IMR-90 (cell line): ENCODE data around the gene TUBGCP3. TPM values are rescaled to one million over a fixed set of nuclear protein-coding genes. Genes with fewer than 3 reads are reported as not detected.
A peak's percentile ranks its signal among the peaks of the same experiment; 100 is the strongest.

Experiments
- ATAC-seq: fragments of 200-7000 bp; cut with Tn5 transposase; 2 replicates; pipeline ENCODE4 v1.9.1; 2020; ENCODE audit warnings: low read depth, mild to moderate bottlenecking, moderate library complexity
- BruUV-seq: library from RNA; stranded (reverse); fragments of 400-500 nt; replicated peaks from 2 replicates; lab custom pipeline; 2021; lab: Mats Ljungman, UMichigan
- CTCF ChIA-PET: fragments of 300-600 bp; formaldehyde crosslinking; extraction: SDS; loops from one replicate; lab custom pipeline; 2021; ENCODE audit warnings: antibody characterized with exemption; lab: Yijun Ruan, JAX
- POLR2A ChIA-PET: fragments of 300-600 bp; sonication (Branson Sonifier 250); formaldehyde crosslinking; loops from one replicate; lab custom pipeline; 2022; ENCODE audit warnings: antibody characterized with exemption; ENCODE audit not compliant: unreplicated experiment; lab: Charles Lee
- DNase-seq: peaks from one replicate; pipeline ENCODE4 v3.0.0; 2013
- H2AFZ ChIP-seq: replicated peaks from 2 replicates; pipeline ENCODE3; 2013; ENCODE audit warnings: low read length, mild to moderate bottlenecking; ENCODE audit not compliant: poor library complexity
- H2AK5ac ChIP-seq: 2 replicates; pipeline ENCODE4 v1.6.1; 2013; ENCODE audit warnings: low read depth, low read length, inconsistent platforms
- H2AK9ac ChIP-seq: replicated peaks from 2 replicates; pipeline ENCODE3; 2013; ENCODE audit warnings: mild to moderate bottlenecking, low read depth, low read length, moderate library complexity; ENCODE audit not compliant: poor library complexity
- H2BK120ac ChIP-seq: 2 replicates; pipeline ENCODE4 v1.6.1; 2013; ENCODE audit warnings: low read depth, low read length, inconsistent platforms
- H2BK15ac ChIP-seq: 3 replicates; pipeline ENCODE4 v1.6.1; 2013; ENCODE audit warnings: low read depth, low read length, inconsistent platforms
- H2BK20ac ChIP-seq: 2 replicates; pipeline ENCODE4 v1.6.1; 2013; ENCODE audit warnings: low read depth, mild to moderate bottlenecking, inconsistent platforms, low read length, moderate library complexity
- H2BK5ac ChIP-seq: 2 replicates; pipeline ENCODE4 v1.6.1; 2013; ENCODE audit warnings: mild to moderate bottlenecking, low read depth, low read length, inconsistent platforms; ENCODE audit not compliant: poor library complexity, severe bottlenecking
- H3K14ac ChIP-seq: replicated peaks from 2 replicates; pipeline ENCODE4 v1.6.1; 2013; ENCODE audit warnings: low read depth, low read length, inconsistent platforms
- H3K18ac ChIP-seq: 2 replicates; pipeline ENCODE4 v1.6.1; 2013; ENCODE audit warnings: low read depth, low read length, control low read depth
- H3K23ac ChIP-seq: 2 replicates; pipeline ENCODE4 v1.6.1; 2013; ENCODE audit warnings: low read depth, low read length, inconsistent platforms
- H3K27ac ChIP-seq: 2 replicates; pipeline ENCODE4 v1.5.1; 2013; ENCODE audit warnings: mild to moderate bottlenecking, control low read depth, low read length; ENCODE audit not compliant: insufficient read depth
- H3K27me3 ChIP-seq: 2 replicates; pipeline ENCODE4 v1.6.1; 2013; ENCODE audit warnings: low read length; ENCODE audit not compliant: control insufficient read depth, insufficient read depth
- H3K36me3 ChIP-seq: 2 replicates; pipeline ENCODE4 v1.6.1; 2013; ENCODE audit warnings: low read length, mixed read lengths; ENCODE audit not compliant: control insufficient read depth, insufficient read depth
- H3K4ac ChIP-seq: 2 replicates; pipeline ENCODE4 v1.6.1; 2013; ENCODE audit warnings: low read depth, low read length, inconsistent platforms
- H3K4me1 ChIP-seq: 2 replicates; pipeline ENCODE4 v1.6.1; 2013; ENCODE audit warnings: low read length, mixed read lengths; ENCODE audit not compliant: control insufficient read depth, insufficient read depth
- H3K4me2 ChIP-seq: 2 replicates; pipeline ENCODE4 v1.6.1; 2013; ENCODE audit warnings: low read depth, mild to moderate bottlenecking, control low read depth, low read length, moderate library complexity
- H3K4me3 ChIP-seq: 2 replicates; pipeline ENCODE4 v1.5.1; 2013; ENCODE audit warnings: low read depth, mild to moderate bottlenecking, control low read depth, low read length, moderate library complexity; ENCODE audit not compliant: insufficient read depth
- H3K56ac ChIP-seq: 2 replicates; pipeline ENCODE4 v1.6.1; 2013; ENCODE audit warnings: low read length, inconsistent platforms; ENCODE audit not compliant: insufficient read depth; ENCODE audit errors: extremely low read depth
- H3K79me1 ChIP-seq, 2 experiments: 2 replicates each; pipeline ENCODE4 v1.6.1; 2013; ENCODE audit warnings: low read length in 2 of 2, inconsistent platforms in 1 of 2, low read depth in 1 of 2
- H3K9ac ChIP-seq: 2 replicates; pipeline ENCODE4 v1.6.1; 2013; ENCODE audit warnings: low read depth, low read length, control low read depth
- H3K9me1 ChIP-seq: 2 replicates; pipeline ENCODE4 v1.6.1; 2013; ENCODE audit warnings: low read length, inconsistent platforms; ENCODE audit not compliant: insufficient read depth
- H3K9me3 ChIP-seq: 2 replicates; pipeline ENCODE4 v1.6.1; 2013; ENCODE audit warnings: low read length; ENCODE audit not compliant: control insufficient read depth, insufficient read depth
- H4K20me1 ChIP-seq: 2 replicates; pipeline ENCODE4 v1.6.1; 2013; ENCODE audit warnings: low read length, inconsistent platforms; ENCODE audit not compliant: insufficient read depth
- H4K5ac ChIP-seq: 2 replicates; pipeline ENCODE4 v1.6.1; 2013; ENCODE audit warnings: mild to moderate bottlenecking, low read depth, low read length, control low read depth
- H4K8ac ChIP-seq, 2 experiments: 2 replicates each; pipeline ENCODE4 v1.6.1; 2013; ENCODE audit warnings: low read depth in 2 of 2, low read length in 2 of 2, control low read depth in 1 of 2, inconsistent platforms in 1 of 2
- H4K91ac ChIP-seq: 2 replicates; pipeline ENCODE4 v1.6.1; 2013; ENCODE audit warnings: low read depth, low read length, inconsistent platforms; ENCODE audit not compliant: insufficient read depth
- CEBPB ChIP-seq: IDR thresholded peaks from 2 replicates; pipeline ENCODE4 v1.6.1; 2012; ENCODE audit warnings: low read depth, low read length, improper control_type of control experiment
- FOS ChIP-seq: fragments of 150-350 bp; IDR thresholded peaks from 2 replicates; pipeline ENCODE4 v1.6.1; 2016; ENCODE audit warnings: low read depth, low read length
- MAZ ChIP-seq: IDR thresholded peaks from 2 replicates; pipeline ENCODE4 v1.6.1; 2012; ENCODE audit warnings: low read depth, mild to moderate bottlenecking, low read length, improper control_type of control experiment, moderate library complexity, borderline replicate concordance
- MXI1 ChIP-seq: IDR thresholded peaks from 2 replicates; pipeline ENCODE4 v1.6.1; 2012; ENCODE audit warnings: low read depth, mild to moderate bottlenecking, low read length, moderate library complexity, borderline replicate concordance
- RFX5 ChIP-seq: IDR thresholded peaks from 2 replicates; pipeline ENCODE4 v1.8.0; 2012; ENCODE audit warnings: low read depth, mild to moderate bottlenecking, low read length, moderate library complexity
- SMC3 ChIP-seq: fragments of 150-350 bp; IDR thresholded peaks from 2 replicates; pipeline ENCODE4 v1.6.1; 2016; ENCODE audit warnings: low read depth, mild to moderate bottlenecking, antibody characterized with exemption, low read length, moderate library complexity
- WGBS, 2 experiments: methylation state at CpG; one replicate each; pipeline versions ENCODE4 v1.1.5 to v1.1.7; 2013; ENCODE audit warnings: missing lambda C conversion rate in 2 of 2; ENCODE audit not compliant: insufficient read length in 1 of 2; ENCODE audit errors: extremely low coverage in 2 of 2; 5-methylcytosine and 5-hydroxymethylcytosine counted together
- dilution Hi-C: fragments of 300-500 bp; cut with HindIII; formaldehyde crosslinking; loops from one replicate; pipeline ENCODE4 v1.14.3; 2018; ENCODE audit warnings: low sequenced_read_pairs; ENCODE audit not compliant: unreplicated experiment
- in situ Hi-C: fragments of 300-500 bp; cut with MboI; formaldehyde crosslinking; loops from 3 replicates; pipeline ENCODE4 v1.14.3; 2019; ENCODE audit warnings: low sequenced_read_pairs, inconsistent platforms, mixed read lengths
- intact Hi-C: fragments of 100-400 bp; cut with micrococcal nuclease; formaldehyde crosslinking; loops from 2 replicates; pipeline ENCODE4 v1.10.0; 2022
- polyA plus RNA-seq, 3 experiments: library from polyadenylated mRNA; depleted of rRNA; stranded (reverse); fragments of >200 nt; gene quantifications; 2 replicates each; pipeline ENCODE4 v1.2.3, GENCODE V29; 2012; ENCODE audit warnings: low replicate concordance in 1 of 3
- total RNA-seq: library from RNA; depleted of rRNA; stranded (reverse); fragments of >200 nt; gene quantifications from 2 replicates; pipeline ENCODE4 v1.2.3, GENCODE V29; 2012
- TF ChIP-seq, protein P1 (sequence below): fragments of 150-350 bp; IDR thresholded peaks from 2 replicates; pipeline ENCODE4 v1.6.1; 2017; ENCODE audit warnings: mild to moderate bottlenecking, antibody characterized with exemption, low read length, low read depth
- TF ChIP-seq, protein P2 (sequence below): conservative IDR thresholded peaks from 2 replicates; pipeline ENCODE4 v1.5.1; 2012; ENCODE audit warnings: mild to moderate bottlenecking, low read depth, low read length, improper control_type of control experiment

TUBGCP3 gene
- total and polyA plus RNA-seq, 2 of the 4 experiments (the other 2 are of a cell fraction) = 16.0 to 17.8 TPM

DNA sequence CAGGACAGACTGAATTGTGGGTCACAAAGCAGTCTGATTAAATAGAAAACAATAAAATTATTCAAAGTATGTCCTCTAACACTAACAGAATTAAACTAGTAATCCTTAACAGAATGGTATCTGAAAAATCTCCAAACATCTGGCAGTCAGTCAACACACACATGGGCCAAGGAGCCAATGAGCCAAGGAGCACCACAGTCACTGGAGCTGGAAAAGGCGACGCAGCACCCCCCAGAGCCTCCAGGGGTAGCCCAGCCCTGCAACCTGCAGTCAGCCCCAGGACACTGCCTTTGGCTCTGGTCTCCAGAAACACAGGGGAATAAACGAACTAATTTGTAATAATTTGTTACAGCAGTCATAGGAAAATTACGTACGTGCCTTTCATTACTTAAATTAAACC, 12.3 kb downstream of the TUBGCP3 start:
- peaks cover 48% of the 10 kb centered on the region for H4K20me1 ChIP-seq
- H3K14ac ChIP-seq = peak overlapping the region; percentile 5; the same call in 1 of the 2 replicates
- ATAC-seq = peak; percentile 33
- TF ChIP-seq SMC3 = no peak
- no peak for TF ChIP-seq CEBPB
- TF ChIP-seq FOS = no peak
- no peak for TF ChIP-seq RFX5
- TF ChIP-seq MXI1 = no peak
- TF ChIP-seq, protein P1, sequence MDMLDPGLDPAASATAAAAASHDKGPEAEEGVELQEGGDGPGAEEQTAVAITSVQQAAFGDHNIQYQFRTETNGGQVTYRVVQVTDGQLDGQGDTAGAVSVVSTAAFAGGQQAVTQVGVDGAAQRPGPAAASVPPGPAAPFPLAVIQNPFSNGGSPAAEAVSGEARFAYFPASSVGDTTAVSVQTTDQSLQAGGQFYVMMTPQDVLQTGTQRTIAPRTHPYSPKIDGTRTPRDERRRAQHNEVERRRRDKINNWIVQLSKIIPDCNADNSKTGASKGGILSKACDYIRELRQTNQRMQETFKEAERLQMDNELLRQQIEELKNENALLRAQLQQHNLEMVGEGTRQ = no peak
- no peak for TF ChIP-seq MAZ
- TF ChIP-seq, protein P2, sequence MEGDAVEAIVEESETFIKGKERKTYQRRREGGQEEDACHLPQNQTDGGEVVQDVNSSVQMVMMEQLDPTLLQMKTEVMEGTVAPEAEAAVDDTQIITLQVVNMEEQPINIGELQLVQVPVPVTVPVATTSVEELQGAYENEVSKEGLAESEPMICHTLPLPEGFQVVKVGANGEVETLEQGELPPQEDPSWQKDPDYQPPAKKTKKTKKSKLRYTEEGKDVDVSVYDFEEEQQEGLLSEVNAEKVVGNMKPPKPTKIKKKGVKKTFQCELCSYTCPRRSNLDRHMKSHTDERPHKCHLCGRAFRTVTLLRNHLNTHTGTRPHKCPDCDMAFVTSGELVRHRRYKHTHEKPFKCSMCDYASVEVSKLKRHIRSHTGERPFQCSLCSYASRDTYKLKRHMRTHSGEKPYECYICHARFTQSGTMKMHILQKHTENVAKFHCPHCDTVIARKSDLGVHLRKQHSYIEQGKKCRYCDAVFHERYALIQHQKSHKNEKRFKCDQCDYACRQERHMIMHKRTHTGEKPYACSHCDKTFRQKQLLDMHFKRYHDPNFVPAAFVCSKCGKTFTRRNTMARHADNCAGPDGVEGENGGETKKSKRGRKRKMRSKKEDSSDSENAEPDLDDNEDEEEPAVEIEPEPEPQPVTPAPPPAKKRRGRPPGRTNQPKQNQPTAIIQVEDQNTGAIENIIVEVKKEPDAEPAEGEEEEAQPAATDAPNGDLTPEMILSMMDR = no peak
- no peak overlapping the region for H4K8ac ChIP-seq
- H3K23ac ChIP-seq = no peak overlapping the region
- no peak overlapping the region for H3K56ac ChIP-seq
- H2AK5ac ChIP-seq = no peak overlapping the region
- in situ Hi-C loops = no loop called here
- H2BK15ac ChIP-seq = no peak overlapping the region
- no peak overlapping the region; the same call in 1 of the 2 replicates for H3K4me2 ChIP-seq
- WGBS, 2 experiments = no CpG with 5 or more reads among the region's 5 CpGs
- no peaks in the 10 kb centered on the region for H3K27me3 ChIP-seq
- no peak overlapping the region for H4K5ac ChIP-seq
- no peak overlapping the region for H3K27ac ChIP-seq
- ChIA-PET POLR2A (no interaction called here), CTCF (no interaction called here)
- dilution Hi-C loops = no loop called here
- no peak for DNase-seq
- H3K9me3 ChIP-seq = no peaks in the 10 kb centered on the region
- no peak overlapping the region for H2AFZ ChIP-seq
- BruUV-seq = no TSS peak
- no peak overlapping the region for H2AK9ac ChIP-seq
- peaks cover 40 to 70% of the 10 kb centered on the region in 2 experiments for H3K79me1 ChIP-seq
- intact Hi-C loops = no loop called here
- H3K18ac ChIP-seq = no peak overlapping the region
- no peak overlapping the region for H3K4me3 ChIP-seq
- no peak overlapping the region for H2BK120ac ChIP-seq
- H3K4me1 ChIP-seq = peaks cover 13% of the 10 kb centered on the region
- H2BK5ac ChIP-seq = no peak overlapping the region
- no peak overlapping the region for H4K91ac ChIP-seq
- H3K9ac ChIP-seq = no peak overlapping the region
- no peak overlapping the region for H3K4ac ChIP-seq
- peaks cover 5% of the 10 kb centered on the region; the same call in 1 of the 2 replicates for H3K9me1 ChIP-seq
- no peaks in the 10 kb centered on the region; the same call in 1 of the 2 replicates for H3K36me3 ChIP-seq
- no peak overlapping the region for H2BK20ac ChIP-seq
